Measurements from ENCODE around the gene XIRP2.

- TF ChIP-seq, protein P1, sequence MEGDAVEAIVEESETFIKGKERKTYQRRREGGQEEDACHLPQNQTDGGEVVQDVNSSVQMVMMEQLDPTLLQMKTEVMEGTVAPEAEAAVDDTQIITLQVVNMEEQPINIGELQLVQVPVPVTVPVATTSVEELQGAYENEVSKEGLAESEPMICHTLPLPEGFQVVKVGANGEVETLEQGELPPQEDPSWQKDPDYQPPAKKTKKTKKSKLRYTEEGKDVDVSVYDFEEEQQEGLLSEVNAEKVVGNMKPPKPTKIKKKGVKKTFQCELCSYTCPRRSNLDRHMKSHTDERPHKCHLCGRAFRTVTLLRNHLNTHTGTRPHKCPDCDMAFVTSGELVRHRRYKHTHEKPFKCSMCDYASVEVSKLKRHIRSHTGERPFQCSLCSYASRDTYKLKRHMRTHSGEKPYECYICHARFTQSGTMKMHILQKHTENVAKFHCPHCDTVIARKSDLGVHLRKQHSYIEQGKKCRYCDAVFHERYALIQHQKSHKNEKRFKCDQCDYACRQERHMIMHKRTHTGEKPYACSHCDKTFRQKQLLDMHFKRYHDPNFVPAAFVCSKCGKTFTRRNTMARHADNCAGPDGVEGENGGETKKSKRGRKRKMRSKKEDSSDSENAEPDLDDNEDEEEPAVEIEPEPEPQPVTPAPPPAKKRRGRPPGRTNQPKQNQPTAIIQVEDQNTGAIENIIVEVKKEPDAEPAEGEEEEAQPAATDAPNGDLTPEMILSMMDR (IDR thresholded peaks at IDR 0.05) = no peak
- TF ChIP-seq POLR2A (IDR thresholded peaks at IDR 0.05) = no peak
Measured at GRCh38 chr2:166867874-166868514, 20.3 kb upstream of the XIRP2 start.
